ENCODE results near the gene CACUL1.

CACUL1 gene

DNA sequence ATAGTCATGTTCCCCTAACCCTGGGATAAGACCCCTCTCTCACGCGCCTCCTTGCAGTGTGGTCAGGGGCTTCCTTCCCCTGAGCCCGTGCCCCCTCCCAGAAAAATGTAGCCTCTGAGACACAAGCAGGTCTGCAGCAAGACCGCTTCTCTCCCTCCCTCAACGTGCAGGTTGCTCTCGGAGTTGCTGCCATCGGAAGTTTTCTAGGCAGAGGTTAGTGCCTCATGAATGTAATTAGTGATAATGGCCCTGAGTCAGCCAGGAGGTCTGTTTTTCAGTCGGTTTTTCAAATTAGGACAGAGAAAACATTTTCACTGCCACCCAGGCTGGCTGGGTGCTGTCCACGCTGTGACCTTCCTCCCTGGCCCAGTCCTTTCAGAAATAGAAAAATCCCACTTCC lies 116.1 kb downstream of the CACUL1 start:
- DNase-seq (ENCODE audit: low read depth): no peak
- no peak overlapping the region for H3K4me3 ChIP-seq (ENCODE audit: low read depth, low read length)
- TF ChIP-seq, protein P1, sequence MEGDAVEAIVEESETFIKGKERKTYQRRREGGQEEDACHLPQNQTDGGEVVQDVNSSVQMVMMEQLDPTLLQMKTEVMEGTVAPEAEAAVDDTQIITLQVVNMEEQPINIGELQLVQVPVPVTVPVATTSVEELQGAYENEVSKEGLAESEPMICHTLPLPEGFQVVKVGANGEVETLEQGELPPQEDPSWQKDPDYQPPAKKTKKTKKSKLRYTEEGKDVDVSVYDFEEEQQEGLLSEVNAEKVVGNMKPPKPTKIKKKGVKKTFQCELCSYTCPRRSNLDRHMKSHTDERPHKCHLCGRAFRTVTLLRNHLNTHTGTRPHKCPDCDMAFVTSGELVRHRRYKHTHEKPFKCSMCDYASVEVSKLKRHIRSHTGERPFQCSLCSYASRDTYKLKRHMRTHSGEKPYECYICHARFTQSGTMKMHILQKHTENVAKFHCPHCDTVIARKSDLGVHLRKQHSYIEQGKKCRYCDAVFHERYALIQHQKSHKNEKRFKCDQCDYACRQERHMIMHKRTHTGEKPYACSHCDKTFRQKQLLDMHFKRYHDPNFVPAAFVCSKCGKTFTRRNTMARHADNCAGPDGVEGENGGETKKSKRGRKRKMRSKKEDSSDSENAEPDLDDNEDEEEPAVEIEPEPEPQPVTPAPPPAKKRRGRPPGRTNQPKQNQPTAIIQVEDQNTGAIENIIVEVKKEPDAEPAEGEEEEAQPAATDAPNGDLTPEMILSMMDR (IDR thresholded peaks at IDR 0.05; ENCODE audit: low read depth, low read length, missing control alignments): no peak

DNA sequence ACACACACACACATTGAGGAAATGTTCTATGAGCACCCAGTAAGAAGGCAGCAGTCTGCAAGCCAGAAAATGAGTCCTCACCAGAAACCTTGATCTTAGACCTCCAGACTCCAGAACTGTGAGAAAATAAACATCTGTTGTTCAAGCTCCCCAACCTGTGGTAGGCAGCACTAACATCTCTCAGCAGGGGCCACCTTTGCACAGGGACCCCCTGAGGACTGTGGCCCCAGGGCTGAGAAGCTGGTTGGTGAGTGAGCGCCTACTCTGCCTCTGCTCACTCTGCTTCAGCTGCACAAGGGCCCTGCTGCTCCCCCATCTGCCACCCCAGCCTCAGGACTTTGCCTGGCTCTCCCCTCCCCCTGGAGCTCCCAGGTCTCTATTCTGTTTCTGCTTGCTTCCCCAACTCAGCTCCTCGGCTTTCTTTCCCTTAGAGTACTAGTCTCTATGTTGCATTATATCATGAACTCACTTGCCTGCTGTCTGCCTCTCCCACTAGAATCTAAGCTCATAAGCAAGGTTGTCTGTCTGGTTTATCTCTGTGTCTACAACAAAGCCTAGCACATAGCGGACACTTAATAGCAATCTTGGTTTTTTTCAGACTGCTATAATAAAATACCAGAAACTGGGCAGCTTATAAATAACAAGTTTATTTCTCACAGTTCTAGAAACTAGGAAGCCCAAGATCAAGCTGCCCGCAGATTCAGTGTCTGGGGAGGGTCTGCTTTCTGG lies 118.9 kb downstream of the CACUL1 start:
- TF ChIP-seq, protein P1 (IDR thresholded peaks at IDR 0.05; ENCODE audit: low read depth, low read length, missing control alignments): no peak
- H3K4me3 ChIP-seq (ENCODE audit: low read depth, low read length): no peak overlapping the region
- no peak for DNase-seq (ENCODE audit: low read depth)

DNA sequence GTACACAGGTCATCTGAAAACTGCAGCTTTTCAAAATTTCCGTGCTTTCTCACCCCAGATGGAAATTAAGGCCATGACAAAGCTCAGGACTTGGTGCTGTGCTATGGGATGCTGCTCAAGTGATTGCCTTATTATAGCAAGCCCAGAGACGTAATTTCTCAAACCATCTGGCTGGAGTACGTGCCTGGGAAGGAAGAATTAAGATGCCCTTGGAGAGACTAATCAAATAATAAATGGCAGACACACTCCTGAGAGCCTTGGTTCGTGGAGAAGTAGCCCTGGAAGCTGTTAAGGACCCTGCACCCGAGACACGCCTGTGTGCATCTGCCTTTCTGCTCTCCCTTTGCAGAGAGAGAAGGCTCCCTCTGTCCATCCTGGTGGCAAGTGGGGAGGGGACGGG lies 121.0 kb downstream of the CACUL1 start:
- DNase-seq (ENCODE audit: low read depth): no peak
- no peak overlapping the region for H3K4me3 ChIP-seq (ENCODE audit: low read depth, low read length)
- TF ChIP-seq, protein P1 (IDR thresholded peaks at IDR 0.05; ENCODE audit: low read depth, low read length, missing control alignments): no peak

DNA sequence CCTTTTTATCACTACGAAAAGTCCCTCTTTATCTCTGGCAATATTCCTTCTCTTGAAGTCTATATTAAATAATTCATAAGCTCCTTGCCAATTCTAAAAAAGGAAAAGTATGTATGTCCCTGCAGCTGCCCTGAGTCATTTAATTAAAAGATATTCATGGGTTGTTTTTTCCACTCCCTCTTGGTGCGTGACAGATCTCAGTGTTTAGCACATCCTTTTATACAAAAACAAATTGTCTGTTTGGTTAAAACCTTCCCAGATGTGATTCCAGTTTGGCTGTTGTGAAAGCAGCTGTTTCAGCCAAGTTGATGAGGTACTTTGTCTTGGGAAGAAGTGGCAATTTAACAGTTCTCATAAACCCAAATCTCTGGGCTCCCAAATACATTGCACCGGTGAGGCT lies 125.6 kb downstream of the CACUL1 start:
- no peak for DNase-seq (ENCODE audit: low read depth)
- no peak overlapping the region for H3K4me3 ChIP-seq (ENCODE audit: low read depth, low read length)
- TF ChIP-seq, protein P1 (IDR thresholded peaks at IDR 0.05; ENCODE audit: low read depth, low read length, missing control alignments): no peak

GRCh38 chr10:118628397-118628796 lies 126.4 kb downstream of the CACUL1 start:
- no peak overlapping the region for H3K4me3 ChIP-seq (ENCODE audit: low read depth, low read length)
- TF ChIP-seq, protein P1 (IDR thresholded peaks at IDR 0.05; ENCODE audit: low read depth, low read length, missing control alignments): no peak
- DNase-seq (ENCODE audit: low read depth): no peak

- TF ChIP-seq, protein P1 (IDR thresholded peaks at IDR 0.05; ENCODE audit: low read depth, low read length, missing control alignments): peak; percentile 71
- DNase-seq (ENCODE audit: low read depth): no peak
- H3K4me3 ChIP-seq (ENCODE audit: low read depth, low read length): no peak overlapping the region
Observed at GRCh38 chr10:118626953-118627352, 127.8 kb downstream of the CACUL1 start.
